Gastrocnemius medialis (tissue), 4 donors: ENCODE results near the gene FYB2.

ENCODE experiments used
- POLR2A ChIP-seq, 2 donors: fragments of 450-650 bp; IDR thresholded peaks; one replicate each; pipeline ENCODE4 v1.6.1; 2017; ENCODE audit warnings: antibody characterized with exemption in 2 of 2, mild to moderate bottlenecking in 2 of 2, moderate library complexity in 2 of 2
- TF ChIP-seq, protein P1 (sequence below), 5 experiments: fragments of 450-650 bp in 3 of 5; fragments of 200-600 bp in 2 of 5; sonication (generic) in 2 of 5; IDR thresholded peaks in 4 of 5; conservative IDR thresholded peaks in 1 of 5; 1 replicate in 4 of 5; 2 replicates in 1 of 5; pipeline ENCODE4 v1.5.1; 2016 to 2019; ENCODE audit warnings: antibody characterized with exemption in 5 of 5, mild to moderate bottlenecking in 3 of 5, moderate library complexity in 3 of 5

DNA sequence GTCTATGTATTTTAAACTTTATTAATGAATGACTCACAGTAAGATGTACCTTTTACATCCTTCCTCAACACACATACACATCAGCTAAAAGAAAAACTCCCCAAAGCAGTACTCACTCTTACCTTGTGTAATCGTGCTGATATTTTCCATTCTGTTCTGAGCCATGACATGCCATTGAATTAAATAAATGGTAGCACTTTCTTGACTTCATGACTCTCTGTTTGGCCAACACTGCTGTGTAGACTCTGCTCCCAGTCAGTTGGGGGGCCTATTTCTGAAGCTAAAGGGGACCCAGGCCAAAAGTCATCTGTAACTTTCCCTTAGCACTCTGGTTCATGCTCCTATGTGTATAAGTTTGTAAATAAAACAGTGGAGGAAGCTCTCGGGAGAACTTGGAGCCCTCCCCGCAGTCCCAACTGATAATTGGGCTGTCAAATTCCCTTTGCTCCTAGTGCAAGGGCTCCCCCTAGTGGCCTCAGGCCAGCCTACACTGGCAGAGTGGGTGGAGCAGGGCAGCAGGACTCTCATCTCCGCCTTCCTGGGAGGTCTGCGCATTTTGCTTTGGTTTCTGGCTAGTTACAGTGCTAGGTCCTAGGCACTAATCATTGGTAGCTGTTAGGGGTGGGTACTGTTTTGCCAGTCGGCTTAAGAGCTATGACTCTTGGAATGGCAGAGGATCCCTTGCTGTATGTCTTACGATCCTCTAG is 1.7 kb upstream of the FYB2 start:
- TF ChIP-seq, protein P1, sequence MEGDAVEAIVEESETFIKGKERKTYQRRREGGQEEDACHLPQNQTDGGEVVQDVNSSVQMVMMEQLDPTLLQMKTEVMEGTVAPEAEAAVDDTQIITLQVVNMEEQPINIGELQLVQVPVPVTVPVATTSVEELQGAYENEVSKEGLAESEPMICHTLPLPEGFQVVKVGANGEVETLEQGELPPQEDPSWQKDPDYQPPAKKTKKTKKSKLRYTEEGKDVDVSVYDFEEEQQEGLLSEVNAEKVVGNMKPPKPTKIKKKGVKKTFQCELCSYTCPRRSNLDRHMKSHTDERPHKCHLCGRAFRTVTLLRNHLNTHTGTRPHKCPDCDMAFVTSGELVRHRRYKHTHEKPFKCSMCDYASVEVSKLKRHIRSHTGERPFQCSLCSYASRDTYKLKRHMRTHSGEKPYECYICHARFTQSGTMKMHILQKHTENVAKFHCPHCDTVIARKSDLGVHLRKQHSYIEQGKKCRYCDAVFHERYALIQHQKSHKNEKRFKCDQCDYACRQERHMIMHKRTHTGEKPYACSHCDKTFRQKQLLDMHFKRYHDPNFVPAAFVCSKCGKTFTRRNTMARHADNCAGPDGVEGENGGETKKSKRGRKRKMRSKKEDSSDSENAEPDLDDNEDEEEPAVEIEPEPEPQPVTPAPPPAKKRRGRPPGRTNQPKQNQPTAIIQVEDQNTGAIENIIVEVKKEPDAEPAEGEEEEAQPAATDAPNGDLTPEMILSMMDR (IDR thresholded peaks at IDR 0.05 in 4 of 5, conservative IDR thresholded peaks at IDR 0.05 in 1 of 5), result peak; percentile 90 to 97 (median 94)
- TF ChIP-seq POLR2A (IDR thresholded peaks at IDR 0.05), result no peak
